Activated naive CD8-positive, alpha-beta T cell treated with anti-CD3 and anti-CD28 coated beads, Interleukin-2, amount 50 U/mL, for 16 hours (primary cell): Measurements from ENCODE around the gene NAV2.

ENCODE experiments used
- DNase-seq: peaks from one replicate; pipeline ENCODE4 v3.0.0-alpha.2; 2020; ENCODE audit warnings: low read depth, low spot score

NAV2 gene

GRCh38 chr11:20138707-20139106, 426.1 kb downstream of the NAV2 start:
- no peak for DNase-seq

DNA sequence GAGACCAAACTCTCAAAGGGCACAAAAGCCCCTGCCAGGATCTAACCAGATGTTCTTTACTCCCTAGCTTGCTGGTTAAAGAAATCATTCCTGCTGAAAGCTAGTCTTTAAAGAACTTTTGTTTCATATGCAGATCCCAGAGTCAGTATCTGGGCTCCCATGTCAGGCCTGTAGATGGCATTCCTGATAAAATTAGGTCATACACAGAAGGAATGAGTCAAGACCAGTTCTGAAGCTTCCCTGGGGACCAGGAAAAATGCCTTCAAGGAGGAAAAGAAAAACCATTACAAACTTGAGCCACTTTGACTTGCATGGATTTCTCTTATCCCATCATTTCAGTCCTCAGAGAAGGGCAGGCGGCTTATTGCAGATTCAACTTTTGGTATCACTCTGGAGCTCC, 441.7 kb downstream of the NAV2 start:
- DNase-seq = no peak

GRCh38 chr11:20155683-20156279, 443.1 kb downstream of the NAV2 start:
- no peak for DNase-seq

- DNase-seq = no peak
Observed at GRCh38 chr11:20156280-20156875, 443.7 kb downstream of the NAV2 start.

GRCh38 chr11:20156876-20157613, 444.4 kb downstream of the NAV2 start:
- no peak for DNase-seq

DNA sequence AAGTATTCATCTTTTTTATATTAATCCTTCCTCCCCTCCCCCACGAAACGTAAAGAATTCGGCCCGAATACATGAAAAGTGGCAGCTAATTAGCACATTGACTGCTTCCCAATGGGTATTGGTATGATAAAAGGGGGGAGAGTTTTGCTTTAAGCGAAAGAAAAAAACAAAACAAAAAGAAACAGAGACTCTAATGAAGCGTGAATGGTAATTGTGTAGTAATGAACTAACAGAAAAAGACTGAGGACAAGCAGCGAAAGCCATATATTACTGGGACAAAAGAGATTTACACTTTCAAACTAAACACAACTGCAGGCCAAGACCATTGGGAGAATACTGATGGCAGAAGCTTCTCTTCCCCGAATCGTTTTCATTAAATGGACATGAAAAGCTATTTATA, 445.1 kb downstream of the NAV2 start:
- no peak for DNase-seq

DNA sequence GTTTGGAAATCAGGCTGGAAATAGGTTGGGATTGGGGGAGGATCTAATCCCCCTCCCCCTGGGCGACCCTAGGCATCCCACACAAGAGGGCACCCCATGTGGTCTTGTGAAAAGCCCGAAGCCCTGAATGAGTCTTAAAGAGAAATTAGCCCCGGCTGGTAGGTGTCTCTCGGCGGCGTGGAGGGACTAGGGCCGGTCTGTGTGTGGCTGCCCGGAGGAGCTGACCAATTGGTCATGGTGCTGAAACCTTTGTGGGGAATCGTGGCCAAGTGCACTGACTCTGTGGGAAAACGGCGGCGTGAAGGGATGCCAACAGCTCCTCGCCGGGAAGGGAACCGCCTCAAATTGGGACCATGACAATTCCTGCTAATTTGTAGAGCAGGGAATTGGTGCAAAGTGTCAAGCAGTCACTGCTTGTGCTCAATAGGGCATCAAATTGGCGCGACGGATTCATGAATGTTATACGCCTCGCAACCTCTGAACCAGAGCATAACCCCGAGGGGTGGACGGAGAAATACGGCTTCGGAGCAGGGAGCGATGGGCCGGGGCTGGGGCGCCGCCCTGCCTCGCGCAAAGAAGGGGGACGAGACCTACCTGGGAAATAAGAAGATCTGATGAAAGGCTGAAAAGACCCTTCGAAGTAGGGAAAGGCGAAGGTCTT, 446.1 kb downstream of the NAV2 start:
- DNase-seq = no peak

DNA sequence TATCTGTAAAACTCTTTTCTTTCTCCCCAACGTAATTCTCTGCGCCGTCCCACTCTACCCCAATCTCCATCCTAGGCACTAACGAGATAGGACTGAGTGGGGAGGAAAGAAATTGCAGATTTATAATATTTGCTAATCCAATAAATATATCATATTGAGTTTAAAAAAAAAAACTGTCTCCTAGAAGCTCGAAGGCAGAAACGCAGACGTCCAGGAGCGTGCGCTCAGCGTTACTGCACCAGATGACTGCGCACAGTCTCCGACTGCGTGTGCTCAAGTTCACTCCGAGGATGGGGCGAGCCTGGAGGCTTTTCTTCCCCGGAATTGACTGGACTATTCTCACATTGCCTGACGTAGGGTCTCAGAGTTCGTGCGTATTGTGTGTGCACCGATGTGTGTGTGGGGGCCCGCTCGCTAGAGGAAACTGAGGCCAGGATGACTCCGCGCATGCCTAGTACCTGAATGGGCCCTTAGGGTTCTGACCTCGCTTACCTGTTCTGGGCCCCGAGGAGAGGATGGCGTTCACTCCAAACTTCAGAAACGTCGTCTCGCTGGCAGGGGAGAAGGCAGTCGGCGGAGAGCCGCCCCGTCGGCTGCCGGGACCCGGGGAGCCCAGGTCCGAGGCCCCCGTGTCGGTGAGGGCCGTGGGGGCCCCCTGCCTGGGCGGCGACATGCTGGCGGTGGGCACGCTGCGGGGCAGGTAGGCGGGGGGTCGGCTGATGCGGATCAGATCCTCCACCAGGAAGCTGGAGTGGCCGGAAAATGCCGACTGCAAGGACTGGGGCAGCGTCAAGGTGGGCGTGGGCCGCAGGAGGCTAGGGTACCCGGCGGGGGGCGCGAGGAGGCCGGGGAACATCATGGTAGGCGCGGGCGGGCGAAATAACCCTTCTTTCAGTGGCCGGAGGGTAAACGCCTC, 447.1 kb downstream of the NAV2 start:
- DNase-seq = no peak

DNA sequence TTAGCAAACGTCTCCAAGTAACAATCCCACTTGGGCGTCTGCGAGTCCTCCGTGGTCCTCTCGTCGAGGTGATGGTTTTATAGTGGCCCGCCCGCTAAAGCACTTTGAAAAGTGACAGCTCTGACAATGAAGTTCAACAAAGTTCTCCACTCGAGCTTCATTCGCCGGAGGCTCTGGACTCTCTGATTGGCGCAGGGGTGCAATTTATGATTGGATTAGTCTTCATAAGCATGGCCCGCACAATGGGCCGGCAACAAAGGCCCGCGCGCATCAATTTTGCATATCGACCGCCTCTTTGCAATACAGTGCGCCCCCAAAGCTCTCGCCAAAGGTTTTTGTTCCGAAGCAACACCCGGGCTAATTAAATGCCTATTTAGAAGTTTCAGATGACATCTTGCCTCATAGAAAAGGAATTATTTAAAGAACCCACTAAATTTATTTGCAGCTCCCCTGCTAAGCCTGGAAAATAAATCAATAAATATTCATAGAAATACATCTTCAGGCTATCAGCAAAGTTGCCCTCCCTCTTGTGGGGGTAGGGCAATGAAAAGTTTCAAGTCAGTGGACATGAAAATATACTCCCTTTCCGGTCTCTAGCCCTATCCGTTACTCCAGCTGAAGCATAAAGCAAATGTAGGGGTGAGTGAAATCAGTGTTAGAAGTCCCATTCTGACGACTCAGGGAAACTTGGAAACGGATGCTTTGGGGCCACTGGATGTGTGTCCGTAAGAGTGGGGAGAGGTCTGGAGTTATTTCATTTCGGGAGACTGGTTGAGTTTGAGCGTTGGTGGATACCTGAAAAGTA, 448.0 kb downstream of the NAV2 start, which contains the start of gene DBX1:
DBX1 (minus strand) TSS at position 51 of the 805 bp plus-strand sequence. CDS start 151 bp downstream, outside the sequence.
- no peak for DNase-seq

GRCh38 chr11:20161230-20161918, 448.7 kb downstream of the NAV2 start:
- DNase-seq = no peak

DNA sequence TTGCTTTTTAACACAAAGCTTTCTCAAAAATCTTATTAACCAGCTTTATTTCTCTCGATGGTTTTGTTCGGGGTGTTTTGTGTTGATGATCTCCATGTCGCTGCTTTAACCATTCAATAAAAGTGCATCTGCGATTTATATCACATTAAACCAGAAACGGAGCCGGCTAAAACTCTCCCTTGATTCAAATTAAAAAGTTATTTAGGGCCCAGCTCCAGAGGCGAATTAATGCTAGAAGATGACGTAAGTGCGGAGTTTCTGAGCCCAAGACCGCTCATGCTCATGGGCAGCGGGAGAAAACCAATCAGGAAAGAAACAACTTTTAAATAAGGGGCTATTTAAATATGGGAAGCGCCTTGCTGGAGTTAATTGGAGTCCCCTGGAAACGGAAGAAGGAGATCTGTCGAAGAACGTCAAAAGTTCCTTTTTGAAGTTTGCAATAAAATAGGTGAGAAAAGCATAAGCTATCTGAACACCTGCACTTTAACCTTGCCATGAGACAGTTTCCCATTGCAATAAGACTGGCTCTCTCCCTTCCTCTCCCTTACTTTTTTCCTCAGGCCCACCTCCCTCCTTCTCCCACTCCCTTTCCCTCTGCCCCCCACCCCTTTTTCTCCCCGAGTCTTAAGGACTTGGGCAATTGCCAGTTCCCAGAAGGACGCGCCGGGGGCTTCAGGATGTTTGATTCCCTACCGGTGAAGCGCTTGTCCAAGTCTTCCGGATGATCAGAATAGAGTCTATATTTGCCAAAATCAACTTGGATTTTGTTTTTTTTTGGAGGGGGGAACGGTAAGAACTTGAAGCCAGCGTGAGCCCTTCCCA, 449.5 kb downstream of the NAV2 start:
- DNase-seq = no peak

DNA sequence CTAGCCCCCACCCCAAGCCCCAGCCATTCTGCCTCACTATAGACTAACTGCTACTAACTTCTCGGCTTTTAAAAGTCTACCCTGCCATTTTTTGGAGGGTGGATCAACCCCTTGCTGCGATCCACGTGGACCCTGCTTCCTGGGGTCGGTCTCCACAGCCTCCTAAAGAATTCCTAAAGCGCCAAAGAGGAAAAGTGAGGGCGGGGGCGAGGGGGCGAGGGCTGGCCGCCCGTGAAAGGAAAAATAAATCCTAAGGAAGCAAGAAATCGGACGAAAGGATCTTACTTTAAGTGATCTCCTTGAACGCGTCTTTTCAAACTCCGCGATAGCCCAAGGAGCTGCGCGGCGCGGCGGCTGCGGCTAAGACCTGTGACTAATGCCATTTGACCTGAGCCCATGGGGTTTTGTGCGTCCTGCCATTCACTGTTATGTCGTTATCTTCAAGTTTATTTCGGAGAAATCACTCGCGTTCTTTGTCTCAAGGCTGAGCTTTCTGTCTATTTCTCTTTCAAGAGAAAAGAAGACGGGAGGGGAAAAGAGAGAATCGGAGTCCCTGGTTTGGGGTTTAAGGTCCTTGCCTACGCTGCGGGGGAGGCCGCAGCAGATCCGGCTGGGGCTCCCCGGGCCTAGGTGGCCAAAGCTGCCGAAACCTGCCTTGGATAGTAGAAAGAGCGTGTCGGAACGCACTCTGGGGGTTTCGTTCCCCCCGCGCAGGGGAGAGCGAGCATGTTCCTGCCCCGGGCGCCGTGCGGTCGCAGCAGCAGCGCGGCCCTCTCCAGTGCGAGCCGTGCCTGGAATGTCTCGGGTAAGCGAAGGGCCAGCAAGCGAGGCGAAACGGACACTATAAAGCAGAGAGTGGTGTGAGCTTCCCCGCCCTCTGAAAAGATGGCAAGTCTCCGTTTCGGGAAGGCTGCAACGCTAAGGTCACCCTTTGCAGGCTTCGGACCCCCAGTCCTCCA, 450.5 kb downstream of the NAV2 start:
- DNase-seq = no peak

DNA sequence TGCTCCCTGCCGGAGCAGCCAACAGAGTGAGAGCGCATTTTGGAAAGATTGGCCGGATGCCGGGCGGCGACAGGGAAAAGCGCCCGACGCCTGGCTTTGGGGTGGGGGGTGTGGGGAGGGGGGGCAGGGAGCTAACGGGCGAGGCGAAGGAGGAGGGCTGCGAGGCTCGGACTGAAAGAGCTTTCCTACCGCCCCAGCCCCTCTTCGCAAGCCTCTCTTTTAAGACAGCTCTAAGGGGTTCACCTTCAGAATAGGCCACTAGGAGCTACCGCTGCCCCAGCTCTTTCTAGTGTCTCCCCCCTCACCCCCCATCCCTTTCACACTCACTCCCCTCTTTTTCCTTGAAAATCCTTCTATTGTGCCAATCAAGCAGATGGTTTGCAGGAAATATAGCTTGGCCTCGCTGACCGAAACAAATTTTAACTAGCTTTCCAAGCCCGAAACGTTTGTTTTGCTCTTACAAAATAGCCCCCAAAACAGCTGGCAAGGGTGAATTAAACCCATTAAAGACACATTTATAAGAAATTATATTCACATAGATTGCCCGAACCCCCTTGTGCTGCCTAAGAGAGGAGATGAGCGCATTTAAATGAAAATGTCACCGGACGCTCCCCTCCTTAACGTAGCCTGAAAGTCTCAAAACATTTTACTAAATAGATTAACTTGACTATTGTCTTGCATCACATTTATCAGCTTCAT, 451.3 kb downstream of the NAV2 start:
- DNase-seq = no peak
